OCI-LY1 (cell line): Measurements from ENCODE around the gene TXNDC11.

ENCODE experiments used
- H2AFZ ChIP-seq: fragments of 200-600 bp; sonication (generic), shearing (Covaris generic); 2 replicates; pipeline ENCODE4 v1.6.0; 2014; ENCODE audit warnings: antibody characterized with exemption, mild to moderate bottlenecking, low read length
- H3F3A ChIP-seq: fragments of 200-600 bp; sonication (generic), shearing (Covaris generic); 2 replicates; pipeline ENCODE4 v1.6.0; 2014; ENCODE audit warnings: mild to moderate bottlenecking, antibody characterized with exemption, low read length, moderate library complexity; ENCODE audit not compliant: insufficient read depth
- H3K27ac ChIP-seq: fragments of 200-600 bp; sonication (generic); 2 replicates; pipeline ENCODE4 v1.5.1; 2014; ENCODE audit warnings: low read length, mixed run types, mild to moderate bottlenecking, low read depth; ENCODE audit not compliant: poor library complexity, severe bottlenecking
- H3K27me3 ChIP-seq: fragments of 200-600 bp; sonication (generic); 2 replicates; pipeline ENCODE4 v1.6.0; 2014; ENCODE audit warnings: antibody characterized with exemption, mild to moderate bottlenecking, low read length, moderate library complexity; ENCODE audit not compliant: insufficient read depth
- H3K36me3 ChIP-seq: fragments of 200-600 bp; sonication (generic); 2 replicates; pipeline ENCODE4 v1.6.1; 2014; ENCODE audit warnings: mild to moderate bottlenecking, antibody characterized with exemption, low read length, moderate library complexity, mixed read lengths; ENCODE audit not compliant: insufficient read depth
- H3K4me1 ChIP-seq: fragments of 200-600 bp; sonication (generic); 2 replicates; pipeline ENCODE4 v1.5.1; 2014; ENCODE audit warnings: mild to moderate bottlenecking, low read length, moderate library complexity; ENCODE audit not compliant: insufficient read depth, severe bottlenecking
- H3K4me2 ChIP-seq: fragments of 200-600 bp; sonication (generic), shearing (Covaris generic); 2 replicates; pipeline ENCODE4 v1.6.1; 2014; ENCODE audit warnings: low read length
- H3K4me3 ChIP-seq: fragments of 200-600 bp; sonication (generic); 2 replicates; pipeline ENCODE4 v1.5.1; 2014; ENCODE audit warnings: low read length, low read depth, mild to moderate bottlenecking, mixed read lengths; ENCODE audit not compliant: poor library complexity, severe bottlenecking
- H3K79me2 ChIP-seq: fragments of 200-600 bp; shearing (Covaris generic); 2 replicates; pipeline ENCODE4 v1.6.1; 2016; ENCODE audit warnings: mixed run types, low read length, mixed read lengths; ENCODE audit not compliant: insufficient read depth
- H3K9ac ChIP-seq: fragments of 200-600 bp; sonication (generic), shearing (Covaris generic); 2 replicates; pipeline ENCODE4 v1.6.1; 2014; ENCODE audit warnings: mild to moderate bottlenecking, low read length, mixed read lengths
- H3K9me2 ChIP-seq: fragments of 200-600 bp; sonication (generic), shearing (Covaris generic); 2 replicates; pipeline ENCODE4 v1.6.1; 2014; ENCODE audit warnings: low read depth, mild to moderate bottlenecking, low read length, mixed read lengths
- H3K9me3 ChIP-seq: fragments of 200-600 bp; shearing (Covaris generic); 2 replicates; pipeline ENCODE4 v1.6.1; 2014; ENCODE audit warnings: low read length, mixed read lengths
- H4K20me1 ChIP-seq: fragments of 200-600 bp; sonication (generic), shearing (Covaris generic); 2 replicates; pipeline ENCODE4 v1.6.0; 2016; ENCODE audit warnings: mild to moderate bottlenecking, low read length; ENCODE audit not compliant: insufficient read depth
- EZH2 ChIP-seq: fragments of 200-600 bp; sonication (generic), shearing (Covaris generic); IDR thresholded peaks from 2 replicates; pipeline ENCODE4 v1.8.0; 2017; ENCODE audit warnings: borderline replicate concordance, mixed run types, mild to moderate bottlenecking, antibody characterized with exemption, low read length, moderate library complexity, mixed read lengths
- TF ChIP-seq, protein P1 (sequence below): fragments of 200-600 bp; sonication (generic), shearing (Covaris generic); IDR thresholded peaks from 2 replicates; pipeline ENCODE4 v1.5.1; 2017; ENCODE audit warnings: mild to moderate bottlenecking, antibody characterized with exemption, low read length, moderate library complexity, mixed read lengths

Gene TXNDC11

DNA sequence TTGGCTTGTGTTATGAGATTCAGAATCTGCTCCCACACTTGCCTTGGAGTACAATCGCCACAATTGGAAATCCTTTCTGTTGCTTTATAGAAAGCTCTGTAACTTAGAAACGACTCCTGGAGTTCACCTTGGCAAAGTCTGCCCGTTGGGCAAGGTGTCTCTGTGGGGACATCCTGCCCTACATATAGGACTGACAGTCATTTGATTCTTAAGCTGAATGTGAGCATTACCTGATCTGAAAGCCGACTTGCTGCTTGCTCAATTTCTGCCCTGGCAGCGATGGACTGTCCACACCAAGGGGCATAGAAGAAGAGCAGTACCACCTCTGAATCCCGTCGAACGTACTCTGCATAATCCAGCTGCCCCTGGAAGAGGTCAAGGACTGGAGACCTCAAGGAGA is 6.9 kb downstream of the TXNDC11 start:
- Histone ChIP-seq H3F3A (no peaks in the 10 kb centered on the region), H4K20me1 (no peaks in the 10 kb centered on the region), H3K4me3 (no peak overlapping the region), H3K9me2 (no peaks in the 10 kb centered on the region), H3K79me2 (peaks cover 31% of the 10 kb centered on the region), H3K4me2 (no peak overlapping the region), H3K9me3 (no peaks in the 10 kb centered on the region), H2AFZ (no peak overlapping the region), H3K4me1 (peaks cover 57% of the 10 kb centered on the region), H3K9ac (no peak overlapping the region), H3K27me3 (no peaks in the 10 kb centered on the region), H3K36me3 (peaks cover 59% of the 10 kb centered on the region), H3K27ac (no peak overlapping the region)
- no peak for TF ChIP-seq EZH2
- TF ChIP-seq, protein P1, sequence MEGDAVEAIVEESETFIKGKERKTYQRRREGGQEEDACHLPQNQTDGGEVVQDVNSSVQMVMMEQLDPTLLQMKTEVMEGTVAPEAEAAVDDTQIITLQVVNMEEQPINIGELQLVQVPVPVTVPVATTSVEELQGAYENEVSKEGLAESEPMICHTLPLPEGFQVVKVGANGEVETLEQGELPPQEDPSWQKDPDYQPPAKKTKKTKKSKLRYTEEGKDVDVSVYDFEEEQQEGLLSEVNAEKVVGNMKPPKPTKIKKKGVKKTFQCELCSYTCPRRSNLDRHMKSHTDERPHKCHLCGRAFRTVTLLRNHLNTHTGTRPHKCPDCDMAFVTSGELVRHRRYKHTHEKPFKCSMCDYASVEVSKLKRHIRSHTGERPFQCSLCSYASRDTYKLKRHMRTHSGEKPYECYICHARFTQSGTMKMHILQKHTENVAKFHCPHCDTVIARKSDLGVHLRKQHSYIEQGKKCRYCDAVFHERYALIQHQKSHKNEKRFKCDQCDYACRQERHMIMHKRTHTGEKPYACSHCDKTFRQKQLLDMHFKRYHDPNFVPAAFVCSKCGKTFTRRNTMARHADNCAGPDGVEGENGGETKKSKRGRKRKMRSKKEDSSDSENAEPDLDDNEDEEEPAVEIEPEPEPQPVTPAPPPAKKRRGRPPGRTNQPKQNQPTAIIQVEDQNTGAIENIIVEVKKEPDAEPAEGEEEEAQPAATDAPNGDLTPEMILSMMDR: no peak

DNA sequence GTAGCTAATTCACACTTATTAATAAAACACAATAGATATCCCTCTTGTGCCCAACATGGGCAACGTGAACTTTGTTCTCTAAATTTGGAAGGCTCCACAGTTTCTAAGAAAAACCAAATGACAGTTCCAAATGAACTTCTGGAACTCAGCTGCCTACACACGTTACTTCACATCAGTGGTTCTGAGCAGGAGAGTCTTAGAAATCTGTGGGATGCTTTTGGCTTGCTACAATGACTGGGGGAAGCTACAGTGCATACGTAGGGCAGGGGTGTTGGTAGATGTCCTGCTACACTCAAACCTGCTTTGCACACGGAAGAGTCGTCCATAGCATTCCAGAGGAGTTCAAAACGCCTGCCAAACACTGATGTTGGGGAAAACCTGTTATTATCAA is 8.0 kb downstream of the TXNDC11 start:
- no peak for TF ChIP-seq EZH2
- TF ChIP-seq, protein P1: no peak
- Histone ChIP-seq H3K9me2 (no peaks in the 10 kb centered on the region), H3K36me3 (peaks cover 69% of the 10 kb centered on the region), H3F3A (no peaks in the 10 kb centered on the region), H3K9ac (no peak overlapping the region; the same call in 1 of the 2 replicates), H3K27me3 (no peaks in the 10 kb centered on the region), H3K9me3 (no peaks in the 10 kb centered on the region), H3K27ac (peak overlapping the region; percentile 62), H3K79me2 (peaks cover 20% of the 10 kb centered on the region), H3K4me2 (peak overlapping the region; percentile 23; the same call in 1 of the 2 replicates), H3K4me3 (no peak overlapping the region), H3K4me1 (peaks cover 46% of the 10 kb centered on the region), H2AFZ (no peak overlapping the region), H4K20me1 (no peaks in the 10 kb centered on the region)

DNA sequence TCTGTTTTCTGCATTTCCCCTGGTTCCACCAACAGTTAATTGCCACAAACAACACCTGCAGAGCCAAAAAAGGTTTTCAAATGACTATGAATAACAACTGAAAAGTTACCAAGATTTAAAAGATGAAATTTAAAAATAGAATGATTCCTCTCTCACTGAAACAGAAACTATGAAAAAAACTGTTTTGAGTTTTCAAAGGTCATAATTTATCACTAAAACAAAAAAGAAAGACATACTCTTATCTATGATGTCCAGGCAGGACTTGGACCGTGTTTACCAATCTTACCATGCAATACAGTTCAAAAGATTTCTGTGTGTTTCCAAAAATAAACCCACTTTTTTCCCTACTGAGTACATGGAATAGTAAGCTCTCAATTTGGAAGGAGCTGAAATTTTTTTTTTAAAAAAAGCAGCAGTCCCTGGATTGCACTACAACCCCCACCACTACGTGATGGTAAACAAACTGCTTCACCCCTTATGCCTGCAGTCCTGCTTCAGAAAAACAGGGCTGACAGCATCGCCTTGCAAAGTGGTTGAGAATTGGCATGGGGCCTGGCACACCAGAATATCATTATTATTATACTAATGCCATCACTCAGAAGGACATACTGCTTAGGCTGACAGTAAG is 8.5 kb downstream of the TXNDC11 start:
- H4K20me1 ChIP-seq: no peaks in the 10 kb centered on the region
- H3K4me3 ChIP-seq: no peak overlapping the region
- H3K9me3 ChIP-seq: no peaks in the 10 kb centered on the region
- H3F3A ChIP-seq: no peaks in the 10 kb centered on the region
- no peak overlapping the region for H2AFZ ChIP-seq
- TF ChIP-seq, protein P1: no peak
- no peak for TF ChIP-seq EZH2
- peak overlapping the region; percentile 9; the same call in 1 of the 2 replicates for H3K4me2 ChIP-seq
- peaks cover 15% of the 10 kb centered on the region for H3K79me2 ChIP-seq
- H3K27me3 ChIP-seq: no peaks in the 10 kb centered on the region
- H3K36me3 ChIP-seq: peaks cover 74% of the 10 kb centered on the region
- H3K9ac ChIP-seq: peak overlapping the region; percentile 24; the same call in 1 of the 2 replicates
- H3K4me1 ChIP-seq: peaks cover 41% of the 10 kb centered on the region
- H3K9me2 ChIP-seq: no peaks in the 10 kb centered on the region
- peak overlapping the region; percentile 62 for H3K27ac ChIP-seq
